Endothelial cell of umbilical vein (primary cell): ENCODE data around the gene ATP1A3. TPM values are rescaled to one million over a fixed set of nuclear protein-coding genes. Genes with fewer than 3 reads are reported as not detected.

Experiments used
- BruUV-seq: library from RNA; stranded (reverse); fragments of 400-500 nt; replicated peaks from 2 replicates; lab custom pipeline; 2021; lab: Mats Ljungman, UMichigan
- CTCF ChIA-PET: fragments of 300-600, 350-600 bp; sonication (Branson Sonifier 250); formaldehyde crosslinking; loops from one replicate; lab custom pipeline; 2021; ENCODE audit warnings: antibody characterized with exemption, inconsistent platforms; lab: Charles Lee
- POLR2A ChIA-PET: fragments of 300-600, 350-600 bp; sonication (Branson Sonifier 250); formaldehyde crosslinking; loops from one replicate; lab custom pipeline; 2021; ENCODE audit warnings: antibody characterized with exemption, inconsistent platforms; lab: Charles Lee
- DNase-seq: peaks from one replicate; pipeline ENCODE4 v3.0.0-alpha.2; 2011; ENCODE audit warnings: low read depth, low spot score
- FAIRE-seq: peaks from 2 replicates; lab custom pipeline; 2011; peaks lifted over from hg19 to GRCh38; lab: Jason Lieb, UNC
- H2AFZ ChIP-seq: 2 replicates; pipeline ENCODE4 v1.6.0; 2012; ENCODE audit warnings: low read depth, low read length, control low read depth, inconsistent platforms
- H3K27ac ChIP-seq: 2 replicates; pipeline ENCODE4 v1.5.1; 2011; ENCODE audit warnings: low read depth, mild to moderate bottlenecking, control low read depth, low read length, moderate library complexity; ENCODE audit not compliant: insufficient read depth
- H3K27me3 ChIP-seq, 2 experiments: 2 replicates each; pipeline versions ENCODE4 v1.6.0 to v1.6.1; 2011; ENCODE audit warnings: low read length in 2 of 2, mixed read lengths in 1 of 2; ENCODE audit not compliant: control insufficient read depth in 2 of 2, insufficient read depth in 2 of 2
- H3K36me3 ChIP-seq, 2 experiments: 2 replicates in 1 of 2; 3 replicates in 1 of 2; pipeline ENCODE4 v1.5.1; 2011; ENCODE audit warnings: low read length in 2 of 2, mild to moderate bottlenecking in 1 of 2, moderate library complexity in 1 of 2; ENCODE audit not compliant: control insufficient read depth in 2 of 2, insufficient read depth in 2 of 2; ENCODE audit errors: extremely low read depth in 1 of 2
- H3K4me1 ChIP-seq: 3 replicates; pipeline ENCODE4 v1.5.1; 2011; ENCODE audit warnings: mild to moderate bottlenecking, low read length; ENCODE audit not compliant: control insufficient read depth, insufficient read depth; ENCODE audit errors: extremely low read depth
- H3K4me2 ChIP-seq: 2 replicates; pipeline ENCODE4 v1.6.1; 2011; ENCODE audit warnings: low read length, control low read depth, mixed read lengths; ENCODE audit not compliant: insufficient read depth
- H3K4me3 ChIP-seq, 3 experiments: fragments of 200-600 bp in 1 of 3; sonication (generic), shearing (Covaris generic) in 1 of 3; replicated peaks in 1 of 3; 2 replicates each; pipeline ENCODE4 v1.5.1; 2011 to 2016; ENCODE audit warnings: control low read depth in 3 of 3, low read length in 3 of 3, mild to moderate bottlenecking in 2 of 3, inconsistent platforms in 1 of 3, low read depth in 1 of 3, moderate library complexity in 1 of 3; ENCODE audit not compliant: insufficient read depth in 1 of 3
- H3K79me2 ChIP-seq: 2 replicates; pipeline ENCODE4 v1.6.0; 2012; ENCODE audit warnings: low read length, inconsistent platforms; ENCODE audit not compliant: control insufficient read depth, insufficient read depth
- H3K9ac ChIP-seq: replicated peaks from 2 replicates; pipeline ENCODE3; 2011; ENCODE audit warnings: low read length, control low read depth; ENCODE audit not compliant: insufficient read depth; ENCODE audit errors: extremely low read depth
- H3K9me1 ChIP-seq: replicated peaks from 3 replicates; pipeline ENCODE4 v1.6.0; 2011; ENCODE audit warnings: mild to moderate bottlenecking, low read length; ENCODE audit not compliant: control insufficient read depth, insufficient read depth; ENCODE audit errors: extremely low read depth
- H3K9me3 ChIP-seq: replicated peaks from 2 replicates; pipeline ENCODE4 v1.5.1; 2012; ENCODE audit warnings: low read length, inconsistent platforms; ENCODE audit not compliant: control insufficient read depth, insufficient read depth
- H4K20me1 ChIP-seq: replicated peaks from 2 replicates; pipeline ENCODE3; 2011; ENCODE audit warnings: mild to moderate bottlenecking, low read length; ENCODE audit not compliant: control insufficient read depth, insufficient read depth; ENCODE audit errors: extremely low read depth
- EZH2 ChIP-seq: IDR thresholded peaks from 2 replicates; pipeline ENCODE4 v1.6.1; 2012; ENCODE audit warnings: borderline replicate concordance, low read depth, mild to moderate bottlenecking, moderate library complexity, low read length, inconsistent platforms; ENCODE audit not compliant: severe bottlenecking
- FOS ChIP-seq: IDR thresholded peaks from 2 replicates; pipeline ENCODE4 v1.6.1; 2011; ENCODE audit warnings: mild to moderate bottlenecking, low read length, moderate library complexity, borderline replicate concordance; ENCODE audit not compliant: insufficient read depth
- GATA2 ChIP-seq: IDR thresholded peaks from 2 replicates; pipeline ENCODE4 v1.7.0; 2011; ENCODE audit warnings: low read depth, mild to moderate bottlenecking, moderate library complexity, mixed read lengths, low read length; ENCODE audit not compliant: insufficient read length, insufficient read depth
- POLR2A ChIP-seq: IDR thresholded peaks from 2 replicates; pipeline ENCODE4 v1.6.1; 2012; ENCODE audit warnings: low read depth, mild to moderate bottlenecking, control low read depth, low read length
- dilution Hi-C: fragments of 300-500 bp; cut with MboI; formaldehyde crosslinking; loops from one replicate; pipeline ENCODE4 v1.15.0; 2019; ENCODE audit warnings: low sequenced_read_pairs; ENCODE audit not compliant: extremely low pct_ligation_motif_present
- intact Hi-C: fragments of 100-400 bp; cut with micrococcal nuclease; formaldehyde crosslinking; loops from one replicate; pipeline ENCODE4 v1.10.0; 2022
- polyA plus RNA-seq, 4 experiments: library from polyadenylated mRNA; depleted of rRNA in 3 of 4; stranded (reverse) in 3 of 4; unstranded in 1 of 4; fragments of >200 nt; gene quantifications; 2 replicates each; pipeline versions ENCODE4 v1.2.1 to v1.2.3, GENCODE V29; 2011 to 2012; ENCODE audit warnings: missing spikeins in 1 of 4
- total RNA-seq: library from RNA; stranded (reverse); gene quantifications from 2 replicates; pipeline ENCODE4 v1.2.3, GENCODE V29; 2021
- TF ChIP-seq, protein P1 (sequence below): IDR thresholded peaks from 2 replicates; pipeline ENCODE4 v1.6.1; 2011; ENCODE audit not compliant: insufficient read depth, insufficient read length
- TF ChIP-seq, protein P2 (sequence below), 2 donors: IDR thresholded peaks; 1 replicate in 1 of 2; 2 replicates in 1 of 2; pipeline ENCODE4 v1.5.1; 2011; ENCODE audit warnings: low read length in 2 of 2, mild to moderate bottlenecking in 2 of 2, moderate library complexity in 2 of 2, control low read depth in 1 of 2, inconsistent platforms in 1 of 2, low read depth in 1 of 2; ENCODE audit not compliant: insufficient read depth in 1 of 2; ENCODE audit errors: extremely low read depth in 1 of 2

Gene ATP1A3
- total and polyA plus RNA-seq, 2 donors (not counting 3 experiments of a cell fraction or from before 2014, with no cell fraction given), result 0.40 TPM; not detected in 1

DNA sequence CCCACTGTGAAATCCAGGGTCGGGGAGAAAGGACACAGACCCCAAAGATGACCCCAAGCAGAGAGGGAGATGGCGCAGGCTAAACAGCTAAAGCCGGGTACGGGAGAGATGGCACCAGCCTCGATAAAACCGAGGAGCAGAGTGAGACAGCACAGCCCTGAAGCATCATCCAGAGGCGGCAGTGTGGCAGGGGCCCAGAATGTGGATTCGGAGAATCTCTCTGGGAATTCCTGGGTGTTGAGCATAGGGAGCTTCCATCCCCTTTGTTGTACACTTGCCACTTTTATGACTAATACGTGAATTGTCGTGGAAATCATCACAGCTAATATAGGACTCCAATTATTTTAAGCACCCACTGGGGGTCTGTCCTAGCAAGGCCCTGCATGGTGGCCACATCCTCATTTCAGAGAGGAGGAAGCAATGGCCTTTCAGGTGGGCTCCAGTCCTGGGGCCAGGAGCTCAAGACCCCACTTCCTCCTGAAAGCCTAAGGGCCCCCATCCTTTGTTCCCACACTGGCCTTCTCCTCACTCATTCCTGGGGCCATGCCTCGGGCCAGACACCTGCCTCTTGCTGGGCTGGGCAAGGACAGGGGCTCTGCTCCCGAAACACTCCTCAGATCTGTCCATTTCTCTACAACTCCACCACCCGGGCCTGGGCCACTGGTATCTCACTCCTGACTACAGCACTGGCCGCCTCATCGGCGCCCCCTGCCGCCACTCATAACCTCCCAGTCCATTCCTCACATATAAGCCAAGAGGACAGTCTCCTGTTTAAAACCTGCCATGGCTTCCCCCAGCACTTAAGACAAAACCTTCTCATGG is 29.3 kb upstream of the ATP1A3 start:
- no peaks in the 10 kb centered on the region for H3K9me1 ChIP-seq
- H3K36me3 ChIP-seq, result no peaks in the 10 kb centered on the region
- H3K79me2 ChIP-seq, result no peaks in the 10 kb centered on the region
- no peak overlapping the region for H3K4me2 ChIP-seq
- no peaks in the 10 kb centered on the region for H3K9me3 ChIP-seq
- TF ChIP-seq, protein P1, sequence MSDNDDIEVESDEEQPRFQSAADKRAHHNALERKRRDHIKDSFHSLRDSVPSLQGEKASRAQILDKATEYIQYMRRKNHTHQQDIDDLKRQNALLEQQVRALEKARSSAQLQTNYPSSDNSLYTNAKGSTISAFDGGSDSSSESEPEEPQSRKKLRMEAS, result no peak
- TF ChIP-seq, protein P2, sequence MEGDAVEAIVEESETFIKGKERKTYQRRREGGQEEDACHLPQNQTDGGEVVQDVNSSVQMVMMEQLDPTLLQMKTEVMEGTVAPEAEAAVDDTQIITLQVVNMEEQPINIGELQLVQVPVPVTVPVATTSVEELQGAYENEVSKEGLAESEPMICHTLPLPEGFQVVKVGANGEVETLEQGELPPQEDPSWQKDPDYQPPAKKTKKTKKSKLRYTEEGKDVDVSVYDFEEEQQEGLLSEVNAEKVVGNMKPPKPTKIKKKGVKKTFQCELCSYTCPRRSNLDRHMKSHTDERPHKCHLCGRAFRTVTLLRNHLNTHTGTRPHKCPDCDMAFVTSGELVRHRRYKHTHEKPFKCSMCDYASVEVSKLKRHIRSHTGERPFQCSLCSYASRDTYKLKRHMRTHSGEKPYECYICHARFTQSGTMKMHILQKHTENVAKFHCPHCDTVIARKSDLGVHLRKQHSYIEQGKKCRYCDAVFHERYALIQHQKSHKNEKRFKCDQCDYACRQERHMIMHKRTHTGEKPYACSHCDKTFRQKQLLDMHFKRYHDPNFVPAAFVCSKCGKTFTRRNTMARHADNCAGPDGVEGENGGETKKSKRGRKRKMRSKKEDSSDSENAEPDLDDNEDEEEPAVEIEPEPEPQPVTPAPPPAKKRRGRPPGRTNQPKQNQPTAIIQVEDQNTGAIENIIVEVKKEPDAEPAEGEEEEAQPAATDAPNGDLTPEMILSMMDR (IDR thresholded peaks at IDR 0.05; ENCODE audit: extremely low read depth in 1 of 2, insufficient read depth in 1 of 2, low read depth in 1 of 2, low read length in 2 of 2), result peak; percentile 31 to 34
- H4K20me1 ChIP-seq, result no peaks in the 10 kb centered on the region
- ChIA-PET CTCF (interaction anchor here (1.5 kb wide), 1 partner anchor 12 kb away, joined by 5 read pairs; no protein-coding TSS in a partner anchor), POLR2A (no interaction called here)
- no peaks in the 10 kb centered on the region for H3K4me1 ChIP-seq
- DNase-seq, result no peak
- BruUV-seq, result no TSS peak
- intact Hi-C loops (no loop called here), dilution Hi-C loops (no loop called here)
- no peaks in the 10 kb centered on the region for H3K27me3 ChIP-seq
- FAIRE-seq, result no peak
- H3K27ac ChIP-seq, result no peak overlapping the region
- no peak overlapping the region for H3K9ac ChIP-seq
- H2AFZ ChIP-seq, result no peak overlapping the region
- no peak overlapping the region for H3K4me3 ChIP-seq

DNA sequence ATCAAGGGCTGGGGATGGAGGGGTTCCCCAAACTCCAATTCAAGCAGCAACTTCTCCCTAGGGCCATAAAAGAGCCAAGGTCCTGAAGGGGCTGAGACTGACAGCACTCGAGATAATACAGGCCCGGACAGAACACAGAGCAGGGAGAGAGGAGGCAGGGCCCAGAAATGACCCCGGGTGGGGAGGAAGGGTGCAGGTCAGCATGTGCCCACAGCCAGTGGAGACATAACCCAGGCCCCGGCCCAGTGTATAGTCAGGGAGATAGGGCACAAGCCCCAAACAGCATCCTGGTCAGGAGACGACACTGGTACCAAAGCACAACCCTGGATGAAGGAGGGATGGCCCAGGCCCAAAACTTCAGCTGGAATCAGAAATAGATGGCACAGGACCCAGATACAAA is 28.6 kb upstream of the ATP1A3 start:
- no peaks in the 10 kb centered on the region for H3K79me2 ChIP-seq
- H3K4me1 ChIP-seq, result no peaks in the 10 kb centered on the region
- H3K4me3 ChIP-seq, result no peak overlapping the region
- no peak overlapping the region for H3K9ac ChIP-seq
- H3K4me2 ChIP-seq, result no peak overlapping the region
- H3K27ac ChIP-seq, result no peak overlapping the region
- no peaks in the 10 kb centered on the region for H3K36me3 ChIP-seq
- H4K20me1 ChIP-seq, result no peaks in the 10 kb centered on the region
- FAIRE-seq, result no peak
- ChIA-PET CTCF (interaction anchor here (1.5 kb wide), 1 partner anchor 12 kb away, joined by 5 read pairs; no protein-coding TSS in a partner anchor), POLR2A (no interaction called here)
- dilution Hi-C loops, result no loop called here
- no peaks in the 10 kb centered on the region for H3K9me1 ChIP-seq
- no peaks in the 10 kb centered on the region for H3K27me3 ChIP-seq
- H3K9me3 ChIP-seq, result no peaks in the 10 kb centered on the region
- no TSS peak for BruUV-seq
- no peak for DNase-seq
- intact Hi-C loops, result no loop called here
- no peak for TF ChIP-seq POLR2A
- no peak for TF ChIP-seq GATA2
- no peak for TF ChIP-seq EZH2
- no peak for TF ChIP-seq FOS
- TF ChIP-seq, protein P2 (IDR thresholded peaks at IDR 0.05; ENCODE audit: extremely low read depth in 1 of 2, insufficient read depth in 1 of 2, low read depth in 1 of 2, low read length in 2 of 2), result no peak
- H2AFZ ChIP-seq, result no peak overlapping the region
